ENCODE measurements around the gene CDH20.

DNA sequence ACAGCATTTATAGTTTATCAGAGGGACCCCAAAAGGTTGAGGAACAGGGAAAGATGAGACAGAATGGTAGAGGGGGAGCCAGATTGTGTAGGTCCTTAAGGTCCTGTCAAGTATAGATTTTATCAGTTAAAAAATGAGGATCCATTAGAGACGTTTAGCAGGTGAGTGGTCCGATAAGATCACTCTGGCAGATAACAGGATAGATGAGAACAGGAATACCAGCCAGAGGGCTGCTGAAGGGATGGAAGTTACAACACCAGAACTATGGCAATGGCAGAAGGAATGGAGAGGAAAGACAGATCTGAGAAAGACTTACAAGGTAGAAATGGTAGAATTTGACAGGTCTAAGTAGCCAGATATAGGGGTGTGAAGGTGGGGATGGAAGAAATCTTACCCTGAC, 141.7 kb downstream of the CDH20 start:
- no peak for TF ChIP-seq POLR2A (IDR thresholded peaks at IDR 0.05)
- TF ChIP-seq, protein P1, sequence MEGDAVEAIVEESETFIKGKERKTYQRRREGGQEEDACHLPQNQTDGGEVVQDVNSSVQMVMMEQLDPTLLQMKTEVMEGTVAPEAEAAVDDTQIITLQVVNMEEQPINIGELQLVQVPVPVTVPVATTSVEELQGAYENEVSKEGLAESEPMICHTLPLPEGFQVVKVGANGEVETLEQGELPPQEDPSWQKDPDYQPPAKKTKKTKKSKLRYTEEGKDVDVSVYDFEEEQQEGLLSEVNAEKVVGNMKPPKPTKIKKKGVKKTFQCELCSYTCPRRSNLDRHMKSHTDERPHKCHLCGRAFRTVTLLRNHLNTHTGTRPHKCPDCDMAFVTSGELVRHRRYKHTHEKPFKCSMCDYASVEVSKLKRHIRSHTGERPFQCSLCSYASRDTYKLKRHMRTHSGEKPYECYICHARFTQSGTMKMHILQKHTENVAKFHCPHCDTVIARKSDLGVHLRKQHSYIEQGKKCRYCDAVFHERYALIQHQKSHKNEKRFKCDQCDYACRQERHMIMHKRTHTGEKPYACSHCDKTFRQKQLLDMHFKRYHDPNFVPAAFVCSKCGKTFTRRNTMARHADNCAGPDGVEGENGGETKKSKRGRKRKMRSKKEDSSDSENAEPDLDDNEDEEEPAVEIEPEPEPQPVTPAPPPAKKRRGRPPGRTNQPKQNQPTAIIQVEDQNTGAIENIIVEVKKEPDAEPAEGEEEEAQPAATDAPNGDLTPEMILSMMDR (IDR thresholded peaks at IDR 0.05), result no peak

Data from prostate gland (tissue), 2 donors.